ENCODE results near the gene LIAS. TPM values are rescaled to one million over a fixed set of nuclear protein-coding genes. Genes with fewer than 3 reads are reported as not detected.
"Not testable (repeated sequence)": the region's sequence is repeated elsewhere in the genome, so short reads cannot be mapped to it uniquely, and the experiment has no call there.

The LIAS gene
- total RNA-seq, 1 experiment from 2014 or later, result 8.3 TPM

GRCh38 chr4:39455486-39455885, 3.4 kb upstream of the LIAS start:
- POLR2A ChIA-PET (ENCODE audit: unreplicated experiment), result no interaction called here
- peaks cover 58% of the 10 kb centered on the region for H4K20me1 ChIP-seq (ENCODE audit: low read length)
- intact Hi-C loops (cut with micrococcal nuclease), result no loop called here
- no peak overlapping the region for H3K9ac ChIP-seq (ENCODE audit: low read length)
- no peak overlapping the region for H3K27ac ChIP-seq (ENCODE audit: low read length)
- H3K4me3 ChIP-seq (ENCODE audit: low read length), result no peak overlapping the region; the same call in 1 of the 2 replicates
- no peak for TF ChIP-seq CTCF (conservative IDR thresholded peaks at IDR 0.05; ENCODE audit: low read depth, low read length)
- no peak for TF ChIP-seq EZH2 (IDR thresholded peaks at IDR 0.05; ENCODE audit: low read length, unreplicated experiment)
- no peak for TF ChIP-seq EZH2phosphoT487 (IDR thresholded peaks at IDR 0.05; ENCODE audit: borderline replicate concordance, low read length)
- H3K4me1 ChIP-seq (ENCODE audit: insufficient read depth, low read length), result peaks cover 14% of the 10 kb centered on the region
- no peak for DNase-seq
- no peak for ATAC-seq
- H3K36me3 ChIP-seq (ENCODE audit: low read depth, low read length), result peaks cover 63% of the 10 kb centered on the region
- peak overlapping the region; percentile 98; the same call in 1 of the 2 replicates for H3K4me2 ChIP-seq (ENCODE audit: low read length)
- H3F3A ChIP-seq (ENCODE audit: low read length, unreplicated experiment), result peaks cover 16% of the 10 kb centered on the region
- no peaks in the 10 kb centered on the region for H3K27me3 ChIP-seq (ENCODE audit: low read length)
- no peaks in the 10 kb centered on the region for H3K9me3 ChIP-seq (ENCODE audit: low read length)
- CTCF ChIA-PET, result no interaction called here
- no peak overlapping the region for H2AFZ ChIP-seq (ENCODE audit: low read length)
- BruUV-seq (replicated peaks), result no TSS peak
- H3K9me2 ChIP-seq (replicated peaks; ENCODE audit: low read length), result no peaks in the 10 kb centered on the region
- peaks cover 42% of the 10 kb centered on the region for H3K79me2 ChIP-seq (ENCODE audit: low read length)

- H3F3A ChIP-seq (ENCODE audit: low read length, unreplicated experiment), result peaks cover 11% of the 10 kb centered on the region
- DNase-seq, result no peak
- H3K4me1 ChIP-seq (ENCODE audit: insufficient read depth, low read length), result peaks cover 16% of the 10 kb centered on the region
- H3K27me3 ChIP-seq (ENCODE audit: low read length), result no peaks in the 10 kb centered on the region
- no TSS peak for BruUV-seq (replicated peaks)
- peaks cover 58% of the 10 kb centered on the region for H3K36me3 ChIP-seq (ENCODE audit: low read depth, low read length)
- no peaks in the 10 kb centered on the region for H3K9me2 ChIP-seq (replicated peaks; ENCODE audit: low read length)
- peaks cover 52% of the 10 kb centered on the region for H3K79me2 ChIP-seq (ENCODE audit: low read length)
- intact Hi-C loops (cut with micrococcal nuclease), result no loop called here
- peak overlapping the region; percentile 100 for H3K9ac ChIP-seq (ENCODE audit: low read length)
- CTCF ChIA-PET, result no interaction called here
- H4K20me1 ChIP-seq (ENCODE audit: low read length), result peaks cover 58% of the 10 kb centered on the region
- peak overlapping the region; percentile 100 for H3K4me3 ChIP-seq (ENCODE audit: low read length)
- no peak for ATAC-seq
- H3K4me2 ChIP-seq (ENCODE audit: low read length), result peak overlapping the region; percentile 98
- no peak for TF ChIP-seq EZH2 (IDR thresholded peaks at IDR 0.05; ENCODE audit: low read length, unreplicated experiment)
- TF ChIP-seq CTCF (conservative IDR thresholded peaks at IDR 0.05; ENCODE audit: low read depth, low read length), result no peak
- no peak for TF ChIP-seq EZH2phosphoT487 (IDR thresholded peaks at IDR 0.05; ENCODE audit: borderline replicate concordance, low read length)
- no peak overlapping the region for H3K27ac ChIP-seq (ENCODE audit: low read length)
- no peaks in the 10 kb centered on the region for H3K9me3 ChIP-seq (ENCODE audit: low read length)
- POLR2A ChIA-PET (ENCODE audit: unreplicated experiment), result no interaction called here
- no peak overlapping the region for H2AFZ ChIP-seq (ENCODE audit: low read length)
These were observed 1.7 kb upstream of the LIAS start for GRCh38 chr4:39456946-39457763.

GRCh38 chr4:39458161-39458504, 723 bp upstream of the LIAS start:
- not testable (repeated sequence) for ATAC-seq; BruUV-seq (replicated peaks)
- POLR2A ChIA-PET (ENCODE audit: unreplicated experiment), result interaction anchor here (0.6 kb wide), 1 partner anchor 273 kb away, joined by 13 read pairs; no protein-coding TSS in a partner anchor

More at GRCh38 chr4:39458161-39458504, 723 bp upstream of the LIAS start:
- H3K9me2 ChIP-seq (replicated peaks; ENCODE audit: low read length); intact Hi-C loops (cut with micrococcal nuclease); DNase-seq; CTCF ChIA-PET; H3K27me3 ChIP-seq (ENCODE audit: low read length); H3K9me3 ChIP-seq (ENCODE audit: low read length): not testable (repeated sequence)
- Histone ChIP-seq H3K36me3 (ENCODE audit: low read depth, low read length) (peaks cover 48% of the 10 kb centered on the region), H3K9ac (ENCODE audit: low read length) (peak overlapping the region; percentile 100), H3K4me1 (ENCODE audit: insufficient read depth, low read length) (peaks cover 16% of the 10 kb centered on the region), H3K4me3 (ENCODE audit: low read length) (peak overlapping the region; percentile 100), H4K20me1 (ENCODE audit: low read length) (peaks cover 49% of the 10 kb centered on the region), H3K27ac (ENCODE audit: low read length) (peak overlapping the region; percentile 76), H3F3A (ENCODE audit: low read length, unreplicated experiment) (peaks cover 11% of the 10 kb centered on the region), H3K79me2 (ENCODE audit: low read length) (peaks cover 52% of the 10 kb centered on the region), H3K4me2 (ENCODE audit: low read length) (peak overlapping the region; percentile 98), H2AFZ (ENCODE audit: low read length) (peak overlapping the region; percentile 72)
